OCI-M1 (cell line): ENCODE results near the gene SENP5.
"Not testable (repeated sequence)": the region's sequence is repeated elsewhere in the genome, so short reads cannot be mapped to it uniquely, and the experiment has no call there.

ENCODE experiments used
- DNase-seq: peaks from one replicate; lab custom pipeline; 2025; lab: John Stamatoyannopoulos, UW

Gene SENP5

DNA sequence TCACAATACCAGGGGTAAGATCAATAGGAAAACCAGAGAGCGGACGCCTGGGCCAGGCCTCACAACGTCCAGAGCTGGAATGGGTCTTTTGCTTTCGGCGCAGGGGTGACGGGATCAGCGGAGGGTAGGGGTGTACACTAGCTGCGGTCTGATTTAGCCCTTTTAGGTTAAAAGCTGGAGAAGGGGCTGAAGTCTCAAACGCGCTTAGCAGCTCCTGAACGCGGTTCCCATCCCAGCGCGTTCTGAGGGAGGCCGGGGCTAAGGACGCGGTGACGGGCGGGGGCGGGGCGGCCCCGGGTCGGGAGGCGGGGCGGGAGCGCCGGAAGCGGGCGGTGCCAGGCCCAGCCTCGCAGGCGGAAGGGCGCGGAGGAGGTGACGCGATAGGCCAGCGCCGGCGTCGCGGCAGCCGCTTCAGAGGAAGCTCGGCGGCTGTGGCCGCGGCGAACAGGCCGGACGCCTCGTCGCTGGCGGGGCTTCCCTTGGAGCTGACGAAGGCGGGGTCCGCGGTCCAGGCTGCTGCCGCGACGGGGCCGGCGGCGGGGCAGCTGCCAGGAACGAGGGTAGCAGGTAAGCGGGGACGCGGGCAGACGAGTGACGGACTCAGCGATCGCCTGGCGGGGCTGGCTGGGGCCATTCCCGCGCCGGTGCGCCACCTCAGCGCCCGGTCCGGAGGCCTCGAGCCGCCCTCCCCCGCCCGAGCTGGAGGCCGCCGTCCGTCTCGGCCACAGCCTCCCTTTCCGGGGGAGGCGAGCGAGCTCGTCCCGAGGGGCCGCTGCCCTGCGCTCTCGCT lies at the start of gene SENP5:
TSS of gene SENP5 (plus strand) at position 414 of the 790 bp plus-strand sequence. CDS start 17,262 bp downstream, outside the sequence.
- peak; percentile 92 for DNase-seq

DNA sequence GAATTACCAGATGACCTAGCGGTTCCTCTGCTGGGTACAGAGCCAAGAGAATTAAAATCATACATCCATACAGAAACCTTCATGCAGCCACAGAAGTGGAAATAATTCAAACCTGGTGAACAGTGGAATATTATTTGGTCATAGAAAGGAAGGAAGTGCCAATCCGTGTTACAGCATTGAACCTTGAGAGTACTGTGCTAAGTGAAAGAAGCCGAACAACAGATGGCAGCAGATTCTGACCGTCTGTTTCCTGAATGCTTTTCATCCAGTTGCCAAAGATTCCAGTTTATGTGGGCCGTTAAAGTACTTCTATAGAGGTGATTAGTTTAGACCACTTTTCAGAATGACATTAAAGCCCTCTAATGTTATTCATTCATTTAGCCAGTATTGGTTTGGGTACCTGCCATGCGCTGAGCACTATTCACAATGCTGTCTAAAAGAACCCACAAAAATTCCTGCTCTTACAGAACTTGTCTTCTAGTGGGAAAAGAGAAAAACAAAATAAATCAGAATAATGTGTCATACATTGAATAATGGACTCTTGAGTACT lies 45.8 kb upstream of the SENP5 start:
- DNase-seq: no peak

- DNase-seq: not testable (repeated sequence)
Measured at GRCh38 chr3:196829651-196830050, 38.1 kb upstream of the SENP5 start.

GRCh38 chr3:196835086-196835485 lies 32.6 kb upstream of the SENP5 start:
- DNase-seq: no peak

GRCh38 chr3:196836626-196837025 lies 31.1 kb upstream of the SENP5 start:
- DNase-seq: not testable (repeated sequence)

GRCh38 chr3:196837819-196838420 lies 29.8 kb upstream of the SENP5 start:
- DNase-seq: peak; percentile 77

GRCh38 chr3:196839351-196839750 lies 28.4 kb upstream of the SENP5 start:
- DNase-seq: not testable (repeated sequence)

DNA sequence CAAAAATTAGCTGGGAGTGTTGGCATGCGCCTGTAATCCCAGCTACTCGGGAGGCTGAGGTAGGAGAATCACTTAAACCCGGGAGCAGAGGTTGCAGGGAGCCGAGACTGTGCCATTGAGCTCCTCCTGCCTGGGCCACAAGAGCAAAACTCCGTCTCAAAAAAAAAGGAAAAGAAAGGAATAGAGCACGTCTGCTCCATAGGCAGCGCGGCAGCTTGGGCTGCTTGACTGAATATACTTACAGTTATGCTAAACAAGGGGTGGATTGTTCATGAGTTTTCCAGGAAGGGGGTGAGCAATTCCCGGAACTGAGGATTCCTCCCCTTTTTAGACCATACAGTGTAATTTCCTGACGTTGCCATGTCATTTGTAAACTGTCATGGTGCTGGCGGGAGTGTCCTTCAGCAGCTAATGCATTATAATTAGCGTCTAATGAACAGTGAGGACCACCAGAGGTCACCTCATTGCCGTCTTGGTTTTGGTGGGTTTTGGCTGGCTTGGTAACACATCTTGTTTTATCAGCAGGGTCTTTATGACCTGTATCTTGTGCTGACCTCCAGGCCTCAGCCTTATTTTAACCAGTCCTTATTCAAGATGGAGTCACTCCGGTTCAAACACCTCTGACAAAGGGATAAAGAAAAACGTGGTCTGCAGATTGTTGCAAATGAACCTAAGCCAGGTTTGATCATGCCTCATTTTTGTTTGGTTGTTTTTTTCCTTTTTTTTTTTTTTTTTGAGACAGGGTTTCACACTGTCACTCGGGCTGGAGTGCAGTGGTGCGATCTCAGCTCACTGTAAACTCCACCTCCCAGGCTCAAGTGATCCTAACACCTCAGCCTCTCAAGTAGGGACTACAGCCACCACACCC lies 24.9 kb upstream of the SENP5 start:
- DNase-seq: peak; percentile 91

DNA sequence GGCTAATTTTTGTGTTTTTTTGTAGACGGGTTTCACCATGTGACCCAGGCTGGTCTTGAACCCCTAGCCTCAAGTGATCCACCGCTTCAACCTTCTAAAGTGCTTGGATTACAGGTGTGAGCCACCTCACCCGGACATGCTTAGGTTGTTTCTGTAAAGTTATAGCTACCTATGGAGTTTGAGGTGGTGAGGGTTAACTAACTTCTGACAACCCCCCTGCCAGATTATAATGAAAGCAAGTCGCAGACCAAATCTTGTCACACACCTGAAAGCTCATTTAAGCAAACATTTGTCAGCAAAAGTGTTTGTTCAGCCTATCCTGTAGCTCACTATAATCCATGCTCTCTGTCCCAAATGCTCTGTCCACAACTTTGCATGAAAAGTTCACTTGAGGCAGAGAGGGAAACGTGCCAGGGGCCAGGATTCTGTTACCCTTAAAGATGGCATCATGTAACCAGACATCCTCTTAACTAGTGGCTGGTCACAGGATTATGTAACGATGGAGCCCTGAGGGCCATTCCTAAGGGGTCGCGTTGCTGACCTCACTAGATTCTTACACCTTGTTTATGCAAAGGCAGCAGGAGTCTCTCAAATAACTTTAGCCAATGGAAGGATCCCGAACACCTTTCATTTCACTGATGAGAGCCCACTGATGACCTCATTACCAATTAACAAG lies 24.1 kb upstream of the SENP5 start:
- peak; percentile 1 for DNase-seq

GRCh38 chr3:196844235-196845219 lies 23.2 kb upstream of the SENP5 start:
- DNase-seq: not testable (repeated sequence)

DNA sequence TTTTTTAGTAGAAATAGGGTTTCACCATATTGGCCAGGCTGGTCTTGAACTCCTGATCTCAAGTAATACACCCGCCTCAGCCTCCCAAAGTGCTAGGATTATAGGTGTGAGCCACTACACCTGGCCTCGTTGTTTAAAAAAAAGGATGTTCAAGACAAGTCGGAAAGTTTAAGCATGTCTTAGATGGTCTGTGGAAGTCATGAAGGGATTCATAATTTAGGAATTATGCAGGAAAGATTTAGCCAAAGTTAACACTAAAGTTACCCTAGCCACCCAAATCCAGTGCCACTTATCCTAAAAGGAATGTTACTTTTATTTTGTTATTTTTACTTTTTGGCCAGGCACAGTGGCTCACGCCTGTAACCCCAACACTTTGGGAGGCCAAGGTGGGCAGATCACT lies 19.3 kb upstream of the SENP5 start:
- DNase-seq: peak; percentile 0

GRCh38 chr3:196849180-196849741 lies 18.5 kb upstream of the SENP5 start:
- DNase-seq: no peak

DNA sequence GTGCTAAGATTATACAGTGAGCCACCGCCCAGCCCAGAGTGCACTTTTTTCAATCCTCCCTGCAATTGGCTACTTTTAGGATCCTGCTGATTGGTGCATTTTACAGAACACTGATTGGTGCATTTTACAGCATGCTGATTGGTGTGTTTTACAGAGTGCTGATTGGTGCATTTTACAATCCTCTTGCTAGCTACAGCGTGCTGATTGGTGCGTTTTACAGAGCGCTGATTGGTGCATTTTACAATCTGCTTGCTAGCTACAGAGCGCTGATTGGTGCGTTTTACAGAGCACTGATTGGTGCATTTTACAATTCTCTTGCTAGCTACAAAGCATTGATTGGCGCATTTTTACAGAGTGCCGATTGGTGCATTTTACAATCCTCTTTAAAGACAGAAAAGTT lies 4.7 kb upstream of the SENP5 start:
- DNase-seq: not testable (repeated sequence)

GRCh38 chr3:196867155-196867506 lies 589 bp upstream of the SENP5 start:
- DNase-seq: no peak

DNA sequence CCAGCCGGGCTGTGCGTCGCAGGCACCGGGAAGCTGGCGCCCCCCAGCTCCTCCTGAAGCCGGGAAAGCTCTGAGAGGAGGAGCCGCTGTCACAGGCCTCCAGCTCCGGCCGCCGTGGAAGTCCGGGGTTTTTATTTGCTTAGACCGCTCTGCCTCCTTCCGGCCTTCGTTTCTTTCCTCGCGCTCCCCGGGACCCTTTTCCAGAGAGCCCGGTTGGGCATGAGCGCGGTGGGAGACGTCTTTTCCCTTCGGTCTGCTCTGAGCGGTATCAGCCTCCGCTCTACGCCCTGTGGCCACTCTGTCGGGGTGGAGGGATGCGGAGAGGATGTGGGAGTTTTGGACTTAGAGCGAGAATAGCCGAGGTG lies 559 bp downstream of the SENP5 start:
- DNase-seq: peak; percentile 34

DNA sequence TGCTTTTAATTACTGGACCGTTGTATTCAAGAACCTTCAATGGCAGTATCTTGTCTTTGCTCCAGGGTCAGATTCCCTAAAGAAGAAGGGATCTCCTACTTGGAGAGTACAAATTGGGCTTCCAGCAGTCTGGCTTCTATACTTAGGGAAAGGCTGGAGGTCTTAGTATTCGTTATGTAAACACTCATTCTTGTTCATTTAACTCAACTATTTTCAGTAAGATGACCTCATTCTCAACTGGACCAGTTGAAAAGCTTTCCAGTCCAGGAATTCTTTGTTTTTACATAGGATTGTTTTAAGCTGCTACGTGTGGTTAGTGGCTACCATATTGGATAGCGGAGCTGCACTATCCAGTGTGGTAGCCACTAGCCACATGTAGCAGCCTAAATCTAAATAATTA lies 4.6 kb downstream of the SENP5 start:
- no peak for DNase-seq

- DNase-seq: not testable (repeated sequence)
Measured at GRCh38 chr3:196874511-196875094, 6.9 kb downstream of the SENP5 start.

GRCh38 chr3:196875258-196875657 lies 7.5 kb downstream of the SENP5 start:
- no peak for DNase-seq

GRCh38 chr3:196883361-196883760 lies 15.6 kb downstream of the SENP5 start:
- DNase-seq: peak; percentile 27

- no peak for DNase-seq
Measured at GRCh38 chr3:196886144-196886543, 18.4 kb downstream of the SENP5 start.
